ENCODE data around the gene PIGS.

DNA sequence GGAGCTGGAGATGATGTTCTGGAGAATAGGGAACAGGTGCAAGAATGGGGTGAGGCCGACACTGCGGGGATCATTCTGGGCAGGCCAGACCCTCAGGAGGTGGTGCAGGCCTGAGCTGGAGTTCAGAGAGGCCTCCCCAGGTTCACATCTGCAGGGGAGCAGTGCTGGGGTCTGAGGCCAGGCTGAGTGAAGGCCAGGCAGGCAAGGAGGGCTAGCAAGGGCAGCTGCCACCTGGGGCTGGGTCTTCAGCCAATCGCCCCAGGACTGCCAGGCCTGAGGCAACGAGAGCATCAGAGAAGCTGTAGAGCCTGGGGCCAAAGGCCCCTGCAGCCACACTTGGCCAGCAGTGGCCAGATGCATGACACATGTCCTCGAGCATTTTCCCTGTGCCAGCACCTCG, 50.6 kb downstream of the PIGS start:
- TF ChIP-seq, protein P1, sequence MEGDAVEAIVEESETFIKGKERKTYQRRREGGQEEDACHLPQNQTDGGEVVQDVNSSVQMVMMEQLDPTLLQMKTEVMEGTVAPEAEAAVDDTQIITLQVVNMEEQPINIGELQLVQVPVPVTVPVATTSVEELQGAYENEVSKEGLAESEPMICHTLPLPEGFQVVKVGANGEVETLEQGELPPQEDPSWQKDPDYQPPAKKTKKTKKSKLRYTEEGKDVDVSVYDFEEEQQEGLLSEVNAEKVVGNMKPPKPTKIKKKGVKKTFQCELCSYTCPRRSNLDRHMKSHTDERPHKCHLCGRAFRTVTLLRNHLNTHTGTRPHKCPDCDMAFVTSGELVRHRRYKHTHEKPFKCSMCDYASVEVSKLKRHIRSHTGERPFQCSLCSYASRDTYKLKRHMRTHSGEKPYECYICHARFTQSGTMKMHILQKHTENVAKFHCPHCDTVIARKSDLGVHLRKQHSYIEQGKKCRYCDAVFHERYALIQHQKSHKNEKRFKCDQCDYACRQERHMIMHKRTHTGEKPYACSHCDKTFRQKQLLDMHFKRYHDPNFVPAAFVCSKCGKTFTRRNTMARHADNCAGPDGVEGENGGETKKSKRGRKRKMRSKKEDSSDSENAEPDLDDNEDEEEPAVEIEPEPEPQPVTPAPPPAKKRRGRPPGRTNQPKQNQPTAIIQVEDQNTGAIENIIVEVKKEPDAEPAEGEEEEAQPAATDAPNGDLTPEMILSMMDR (conservative IDR thresholded peaks at IDR 0.05 in 1 of 2, IDR thresholded peaks at IDR 0.05 in 1 of 2; ENCODE audit: low read depth in 1 of 2, low read length in 2 of 2) = no peak
- no peak for TF ChIP-seq EZH2 (IDR thresholded peaks at IDR 0.05; ENCODE audit: low read length, missing control alignments)
